Stimulated activated CD4-positive, alpha-beta T cell treated with anti-CD3 and anti-CD28 coated beads, Interleukin-1b, Interleukin-23, amount 100 ng/mL, for 4 hours (primary cell): Measurements from ENCODE around the gene ERC1.

Experiments used
- DNase-seq, 2 donors: peaks; one replicate each; pipeline ENCODE4 v3.0.0-alpha.2; 2020; ENCODE audit warnings: low read depth in 2 of 2

The ERC1 gene

DNA sequence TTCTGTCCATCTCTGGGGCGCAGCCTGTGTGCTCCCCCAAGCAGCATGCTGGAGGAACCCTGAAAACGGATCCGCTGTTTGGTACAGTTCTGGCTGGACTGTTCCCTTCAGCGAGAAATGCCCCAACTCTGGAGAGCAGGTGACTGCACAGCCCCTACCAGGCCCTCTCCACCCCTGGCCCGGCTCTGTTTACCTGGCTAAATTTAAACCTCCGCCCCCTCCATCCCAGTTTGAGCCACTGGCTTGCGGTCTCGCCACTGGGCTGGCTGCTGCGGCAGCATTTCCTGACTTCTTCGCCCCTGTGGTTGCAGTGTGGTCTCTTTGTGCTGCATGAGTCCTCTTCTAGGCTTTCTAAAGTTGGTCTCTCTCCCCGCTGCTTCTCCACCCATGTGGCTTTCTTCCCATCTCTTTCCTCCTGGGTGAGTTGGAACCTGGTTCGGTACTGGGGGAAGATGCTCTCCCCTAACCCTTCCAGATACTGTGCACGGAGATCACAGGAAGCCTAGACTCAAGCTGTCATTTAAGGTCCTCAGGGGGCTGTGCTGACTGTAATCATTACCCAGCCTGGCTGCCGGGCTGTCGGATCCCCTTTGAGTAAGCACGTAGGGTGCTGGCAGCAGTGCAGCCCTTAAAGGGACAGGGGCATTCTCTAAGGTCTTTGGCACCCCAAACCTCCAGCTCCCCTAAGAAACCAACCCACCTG lies 542.7 kb downstream of the ERC1 start:
- no peak for DNase-seq

DNA sequence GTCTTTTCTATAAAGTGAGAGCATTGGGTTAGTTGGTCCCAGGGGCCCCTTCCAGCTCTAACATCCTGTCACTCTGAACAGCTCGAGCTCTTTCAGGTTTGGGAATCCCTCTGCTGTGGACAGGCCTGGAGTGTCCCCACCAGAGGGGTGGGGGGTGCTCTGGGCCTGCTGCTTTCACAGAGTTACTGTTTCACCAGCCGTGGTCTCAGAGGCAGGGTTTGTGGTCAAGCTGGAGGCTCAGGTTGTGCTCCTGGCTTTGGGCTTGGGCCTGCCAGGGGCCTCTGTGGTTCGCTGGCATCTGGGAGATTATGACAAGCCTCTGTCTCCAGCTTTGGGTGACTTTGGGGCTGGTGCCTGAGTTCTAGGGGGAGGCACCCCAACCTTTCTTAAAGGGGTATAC lies 543.7 kb downstream of the ERC1 start:
- DNase-seq: no peak

DNA sequence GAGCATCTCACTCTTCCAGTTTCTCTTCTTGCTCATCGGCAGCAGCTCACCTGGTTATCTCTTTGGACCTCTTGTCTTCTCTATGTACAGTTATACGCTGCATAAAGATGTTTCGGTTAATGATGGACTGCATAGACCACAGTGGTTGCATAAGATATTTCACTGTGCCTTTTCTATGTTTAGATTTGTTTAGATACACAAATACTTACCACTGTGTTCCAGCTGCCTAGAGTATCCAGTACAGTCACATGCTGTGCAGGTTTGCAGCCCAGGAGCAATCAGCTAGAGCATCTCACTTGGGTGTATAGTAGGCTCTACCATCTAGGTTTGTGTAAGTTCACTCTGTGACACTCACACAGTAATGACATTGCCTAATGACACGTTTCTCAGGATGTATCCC lies 545.8 kb downstream of the ERC1 start:
- DNase-seq: no peak

DNA sequence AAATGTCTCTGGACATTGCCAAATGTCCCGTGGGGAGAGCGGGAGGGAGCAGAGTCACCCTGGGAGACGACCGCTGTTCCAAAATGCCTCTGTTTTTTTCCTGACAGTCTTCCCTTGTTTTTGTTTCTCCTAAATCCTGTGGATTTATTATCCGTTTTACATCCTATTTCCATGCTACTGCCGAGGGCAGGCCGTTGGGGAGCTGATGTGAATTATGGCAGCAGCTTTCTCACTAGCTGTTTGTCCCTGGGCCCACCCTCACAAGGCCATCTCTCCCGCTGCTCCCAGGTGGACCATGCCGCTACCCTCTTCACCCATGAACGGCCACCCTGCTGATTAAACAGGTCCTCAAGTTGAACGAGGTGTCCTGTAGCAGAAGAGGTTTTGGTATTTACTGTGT lies 548.1 kb downstream of the ERC1 start:
- DNase-seq: no peak

DNA sequence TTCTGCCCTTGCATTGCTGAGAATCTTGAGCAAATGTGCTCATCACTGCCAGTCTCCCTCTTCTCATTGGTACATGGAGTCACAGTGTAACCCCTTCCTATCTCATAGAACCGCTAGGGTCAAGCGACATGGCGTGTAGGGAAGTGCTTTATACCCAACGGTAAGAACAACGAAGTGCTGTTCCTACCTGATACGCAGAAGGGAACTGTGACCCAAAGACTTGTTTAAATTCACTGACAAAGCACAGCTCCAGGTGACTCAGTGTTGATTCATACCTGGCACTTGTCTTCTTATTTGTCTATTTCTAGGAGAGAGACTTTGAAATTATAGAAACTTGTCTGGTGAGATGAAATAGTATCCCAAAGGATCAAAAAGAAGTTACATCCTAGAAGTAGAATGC lies 549.7 kb downstream of the ERC1 start:
- no peak for DNase-seq

DNA sequence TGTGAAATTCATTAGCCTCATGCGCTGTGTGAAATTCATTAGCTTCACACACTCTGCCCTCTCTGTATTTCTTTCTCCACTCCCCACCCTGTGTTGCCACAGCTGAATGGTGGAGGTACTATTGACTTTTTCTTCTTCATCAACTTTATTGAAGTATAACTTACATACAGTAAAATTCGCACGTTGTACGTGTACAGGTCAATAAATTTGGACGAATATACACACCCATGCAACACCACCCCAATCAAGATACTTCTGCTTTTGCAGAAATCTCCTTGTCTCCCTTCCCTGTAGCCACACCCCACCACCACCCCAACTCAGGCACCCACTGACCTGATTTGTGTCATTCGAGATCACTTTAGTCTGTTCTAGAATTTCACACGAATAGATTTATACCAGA lies 551.6 kb downstream of the ERC1 start:
- no peak for DNase-seq

DNA sequence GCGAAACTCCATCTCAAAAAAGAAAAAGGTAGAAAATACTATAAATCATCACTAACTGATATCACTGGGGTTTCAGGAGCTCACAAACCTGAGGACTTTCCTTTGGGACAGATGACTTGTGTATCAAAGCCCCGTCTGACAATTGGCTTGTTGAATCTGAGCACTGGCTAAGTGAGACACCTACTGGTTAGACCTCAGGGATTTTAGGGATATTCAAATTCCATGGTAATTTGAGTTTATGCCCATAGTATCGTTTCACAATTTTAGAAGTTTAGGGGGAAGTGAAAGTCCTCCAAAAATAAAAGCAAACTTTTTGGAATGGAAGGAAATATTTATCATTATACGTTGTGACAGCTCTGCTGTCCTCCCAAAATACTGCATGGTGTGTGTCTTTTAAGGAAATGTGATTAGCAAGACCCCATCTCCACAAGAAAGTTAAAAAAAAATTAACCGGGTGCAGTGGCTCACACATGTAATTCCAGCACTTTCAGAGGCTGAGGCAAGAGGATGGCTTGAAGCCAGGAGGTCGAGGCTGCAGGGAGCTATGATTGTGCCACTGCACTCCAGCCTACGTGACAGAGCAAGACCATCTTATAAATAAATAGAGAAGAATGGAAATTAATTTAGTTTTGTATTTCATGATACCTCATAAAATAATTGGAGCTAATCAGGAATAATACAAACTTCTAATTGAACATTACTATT lies 554.1 kb downstream of the ERC1 start:
- DNase-seq: no peak
